GM19397 (cell line): ENCODE measurements around the gene UQCRC2.
"Not testable (repeated sequence)": the region's sequence is repeated elsewhere in the genome, so short reads cannot be mapped to it uniquely, and the experiment has no call there.

ENCODE experiments used
- ATAC-seq: cut with Tn5 transposase; IDR thresholded peaks from one replicate; pipeline ENCODE4 v1.9.1; 2021; ENCODE audit warnings: mild to moderate bottlenecking, moderate library complexity; ENCODE audit not compliant: unreplicated experiment

UQCRC2 gene

GRCh38 chr16:22008215-22009059 is 55.3 kb downstream of the UQCRC2 start:
- peak; percentile 29 for ATAC-seq

GRCh38 chr16:22010902-22011301 is 57.7 kb downstream of the UQCRC2 start:
- no peak for ATAC-seq

GRCh38 chr16:22012241-22012640 is 59.1 kb downstream of the UQCRC2 start:
- ATAC-seq: no peak

- ATAC-seq: no peak
Measured at GRCh38 chr16:22013486-22013885, 60.3 kb downstream of the UQCRC2 start.

GRCh38 chr16:22014271-22014873 is 61.2 kb downstream of the UQCRC2 start:
- ATAC-seq: no peak

GRCh38 chr16:22016927-22017326 is 63.8 kb downstream of the UQCRC2 start:
- no peak for ATAC-seq

- ATAC-seq: no peak
Measured at GRCh38 chr16:22018559-22018958, 65.4 kb downstream of the UQCRC2 start.

GRCh38 chr16:22022151-22022550 is 69.0 kb downstream of the UQCRC2 start:
- ATAC-seq: no peak

- ATAC-seq: no peak
Measured at GRCh38 chr16:22023505-22023904, 70.3 kb downstream of the UQCRC2 start.

- ATAC-seq: not testable (repeated sequence)
Measured at GRCh38 chr16:22024785-22025184, 71.6 kb downstream of the UQCRC2 start.

- no peak for ATAC-seq
Measured at GRCh38 chr16:22027633-22028032, 74.5 kb downstream of the UQCRC2 start.

- no peak for ATAC-seq
Measured at GRCh38 chr16:22029632-22030031, 76.5 kb downstream of the UQCRC2 start.

GRCh38 chr16:22030087-22030812 is 77.1 kb downstream of the UQCRC2 start:
- no peak for ATAC-seq

GRCh38 chr16:22031483-22032083 is 78.4 kb downstream of the UQCRC2 start:
- no peak for ATAC-seq
